SK-N-SH (cell line): ENCODE results near the gene CACNA2D1. TPM values are rescaled to one million over a fixed set of nuclear protein-coding genes. Genes with fewer than 3 reads are reported as not detected.

Experiments used
- CTCF ChIA-PET: fragments of 300-600, 350-600 bp; formaldehyde crosslinking; extraction: SDS; loops from one replicate; lab custom pipeline; 2021; lab: Yijun Ruan, JAX
- POLR2A ChIA-PET: fragments of 350-600 bp; sonication (Branson Sonifier 250); formaldehyde crosslinking; extraction: SDS; loops from one replicate; lab custom pipeline; 2020; ENCODE audit warnings: antibody characterized with exemption, inconsistent platforms; lab: Yijun Ruan, JAX
- DNase-seq: peaks from one replicate; pipeline ENCODE4 v3.0.0; 2012
- H2AFZ ChIP-seq: fragments of 200-600 bp; sonication (generic); 2 replicates; pipeline ENCODE4 v1.8.1; 2016; ENCODE audit warnings: antibody characterized with exemption, mild to moderate bottlenecking, low read depth
- H3F3A ChIP-seq: fragments of 200-600 bp; sonication (generic); replicated peaks from 2 replicates; pipeline ENCODE3; 2016; ENCODE audit warnings: antibody characterized with exemption, mild to moderate bottlenecking; ENCODE audit not compliant: insufficient read depth
- H3K27ac ChIP-seq, 2 experiments: fragments of 200-500 bp in 1 of 2; fragments of 200-600 bp in 1 of 2; sonication (Bioruptor generic) in 1 of 2; sonication (generic), shearing (Covaris generic) in 1 of 2; 2 replicates each; pipeline versions ENCODE4 v1.5.1 to v1.6.1; 2014 to 2016; ENCODE audit warnings: low read depth in 2 of 2, inconsistent platforms in 1 of 2, low read length in 1 of 2, mild to moderate bottlenecking in 1 of 2, mixed read lengths in 1 of 2
- H3K27me3 ChIP-seq: fragments of 200-600 bp; sonication (generic), shearing (Covaris generic); 2 replicates; pipeline ENCODE4 v1.6.1; 2016; ENCODE audit warnings: mixed run types; ENCODE audit not compliant: insufficient read depth
- H3K36me3 ChIP-seq, 2 experiments: fragments of 200-500 bp in 1 of 2; fragments of 200-600 bp in 1 of 2; sonication (Bioruptor generic) in 1 of 2; sonication (generic) in 1 of 2; replicated peaks in 1 of 2; 2 replicates each; pipeline versions ENCODE3 to v1.5.1; 2014 to 2016; ENCODE audit warnings: low read length in 1 of 2, mild to moderate bottlenecking in 1 of 2; ENCODE audit not compliant: insufficient read depth in 2 of 2, control insufficient read depth in 1 of 2
- H3K4me1 ChIP-seq, 2 experiments: fragments of 200-500 bp in 1 of 2; fragments of 200-600 bp in 1 of 2; sonication (Bioruptor generic) in 1 of 2; sonication (generic), shearing (Covaris generic) in 1 of 2; 2 replicates each; pipeline versions ENCODE4 v1.5.1 to v1.6.1; 2014 to 2016; ENCODE audit warnings: low read depth in 1 of 2, low read length in 1 of 2, mixed run types in 1 of 2; ENCODE audit not compliant: insufficient read depth in 2 of 2, control insufficient read depth in 1 of 2
- H3K4me2 ChIP-seq: fragments of 200-600 bp; sonication (generic), shearing (Covaris generic); 2 replicates; pipeline ENCODE4 v1.6.1; 2017; ENCODE audit warnings: mixed run types
- H3K4me3 ChIP-seq, 2 experiments: fragments of 200-500 bp in 1 of 2; fragments of 200-600 bp in 1 of 2; sonication (Bioruptor generic) in 1 of 2; sonication (generic), shearing (Covaris generic) in 1 of 2; 2 replicates each; pipeline versions ENCODE4 v1.5.1 to v1.8.1; 2014 to 2016; ENCODE audit warnings: low read depth in 2 of 2, inconsistent platforms in 1 of 2, low read length in 1 of 2, mild to moderate bottlenecking in 1 of 2, mixed read lengths in 1 of 2, moderate library complexity in 1 of 2
- H3K79me2 ChIP-seq: fragments of 200-600 bp; sonication (generic); 2 replicates; pipeline ENCODE4 v1.8.1; 2017; ENCODE audit warnings: mild to moderate bottlenecking; ENCODE audit not compliant: insufficient read depth
- H3K9ac ChIP-seq: fragments of 200-600 bp; sonication (generic); 2 replicates; pipeline ENCODE4 v1.6.1; 2017; ENCODE audit warnings: mixed run types
- H3K9me2 ChIP-seq: fragments of 200-600 bp; sonication (generic); 2 replicates; pipeline ENCODE4 v1.6.1; 2017; ENCODE audit warnings: mixed run types
- H3K9me3 ChIP-seq: fragments of 200-600 bp; sonication (generic); 2 replicates; pipeline ENCODE4 v1.6.1; 2017; ENCODE audit warnings: mixed run types, mild to moderate bottlenecking, moderate library complexity
- H4K20me1 ChIP-seq: fragments of 200-600 bp; sonication (generic); 2 replicates; pipeline ENCODE4 v1.6.1; 2017; ENCODE audit warnings: mild to moderate bottlenecking, mixed run types; ENCODE audit not compliant: insufficient read depth
- EP300 ChIP-seq, 2 experiments: IDR thresholded peaks; 2 replicates each; pipeline versions ENCODE4 v1.4.0 to v1.6.1; 2012; ENCODE audit warnings: borderline replicate concordance in 1 of 2, low read depth in 1 of 2, low read length in 1 of 2
- EZH2phosphoT487 ChIP-seq: fragments of 200-600 bp; sonication (generic); IDR thresholded peaks from 2 replicates; pipeline ENCODE4 v1.6.1; 2017; ENCODE audit warnings: low read depth, mixed run types, mild to moderate bottlenecking, antibody characterized with exemption, moderate library complexity, borderline replicate concordance
- FOSL2 ChIP-seq: IDR thresholded peaks from 2 replicates; pipeline ENCODE4 v1.4.0; 2012; ENCODE audit warnings: low read depth, mild to moderate bottlenecking, moderate library complexity, borderline replicate concordance
- FOXM1 ChIP-seq: IDR thresholded peaks from 2 replicates; pipeline ENCODE4 v1.4.0; 2012; ENCODE audit warnings: low read depth, mild to moderate bottlenecking
- GABPA ChIP-seq: IDR thresholded peaks from 2 replicates; pipeline ENCODE4 v1.4.0; 2012; ENCODE audit warnings: low read depth, mild to moderate bottlenecking
- GATA2 ChIP-seq: sonication (generic); formaldehyde crosslinking; IDR thresholded peaks from 2 replicates; pipeline ENCODE4 v1.5.0; 2020; ENCODE audit warnings: mild to moderate bottlenecking, missing genetic modification reagents
- MEF2A ChIP-seq: IDR thresholded peaks from 2 replicates; pipeline ENCODE4 v1.4.0; 2012; ENCODE audit warnings: low read depth, borderline replicate concordance
- NFIC ChIP-seq: IDR thresholded peaks from 2 replicates; pipeline ENCODE4 v1.4.0; 2012; ENCODE audit warnings: borderline replicate concordance
- NRF1 ChIP-seq: IDR thresholded peaks from 2 replicates; pipeline ENCODE4 v1.6.1; 2012; ENCODE audit warnings: low read depth, mild to moderate bottlenecking, low read length
- POLR2AphosphoS5 ChIP-seq: IDR thresholded peaks from 2 replicates; pipeline ENCODE4 v1.6.1; 2012; ENCODE audit warnings: low read depth, low read length
- RCOR1 ChIP-seq: fragments of 150-350 bp; IDR thresholded peaks from 2 replicates; pipeline ENCODE4 v1.6.1; 2017; ENCODE audit warnings: antibody characterized with exemption, low read length
- RFX5 ChIP-seq: IDR thresholded peaks from 2 replicates; pipeline ENCODE4 v1.6.1; 2012; ENCODE audit warnings: mild to moderate bottlenecking, improper control_type of control experiment, low read length
- SMC3 ChIP-seq: IDR thresholded peaks from 2 replicates; pipeline ENCODE4 v1.6.1; 2012; ENCODE audit warnings: low read depth, low read length, improper control_type of control experiment
- TCF12 ChIP-seq: IDR thresholded peaks from 2 replicates; pipeline ENCODE4 v1.4.0; 2012
- WGBS: methylation state at CpG from one replicate; pipeline ENCODE4 v1.1.6; 2017; ENCODE audit warnings: low lambda C conversion rate; 5-methylcytosine and 5-hydroxymethylcytosine counted together
- polyA plus RNA-seq, 3 experiments: library from polyadenylated mRNA; depleted of rRNA; stranded (reverse); fragments of >200 nt; gene quantifications; 2 replicates each; pipeline ENCODE4 v1.2.3, GENCODE V29; 2012
- TF ChIP-seq, protein P1 (sequence below): IDR thresholded peaks from 2 replicates; pipeline ENCODE4 v1.4.0; 2012; ENCODE audit warnings: low read depth, borderline replicate concordance
- TF ChIP-seq, protein P2 (sequence below): fragments of 200-600 bp; sonication (generic); IDR thresholded peaks from 2 replicates; pipeline ENCODE4 v1.6.1; 2017; ENCODE audit warnings: antibody characterized with exemption, mild to moderate bottlenecking, moderate library complexity
- TF ChIP-seq, protein P3 (sequence below): IDR thresholded peaks from 2 replicates; pipeline ENCODE4 v1.4.0; 2012; ENCODE audit warnings: low read depth
- TF ChIP-seq, protein P4 (sequence below): fragments of 150-350 bp; IDR thresholded peaks from 2 replicates; pipeline ENCODE4 v1.6.1; 2017; ENCODE audit warnings: antibody characterized with exemption, low read length, low read depth, borderline replicate concordance

Gene CACNA2D1
- polyA plus RNA-seq, 1 of the 3 experiments (the other 2 are of a cell fraction): 3.4 TPM

DNA sequence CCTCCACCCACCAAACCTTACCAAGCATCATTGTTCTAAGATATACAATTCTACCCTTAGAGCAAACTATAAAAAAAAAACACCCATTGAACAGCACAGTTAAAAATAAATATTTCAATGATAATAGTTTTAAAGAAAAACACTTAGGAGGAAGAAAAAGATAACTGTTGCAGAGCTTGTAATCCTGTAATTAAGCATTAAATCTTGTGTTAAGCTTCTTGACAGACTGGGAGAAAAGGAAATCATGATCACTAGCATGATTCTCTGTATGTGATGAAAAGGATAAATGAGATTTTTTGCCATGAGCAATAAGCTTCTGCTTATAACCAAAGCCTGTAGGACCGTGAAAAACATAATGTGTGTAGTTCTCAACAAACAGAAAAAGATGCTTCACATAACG is 289.8 kb downstream of the CACNA2D1 start:
- 100% methylated on average over 2 of the region's 2 CpGs for WGBS
- ChIA-PET POLR2A (no interaction called here), CTCF (interaction anchor here (0.6 to 1.5 kb wide), 2 partner anchors 10 to 328 kb away, joined by 3 read pairs; no protein-coding TSS in a partner anchor)
- Histone ChIP-seq H3K4me2 (no peak overlapping the region), H3K9me2 (no peaks in the 10 kb centered on the region), H3K9me3 (no peaks in the 10 kb centered on the region), H3K27me3 (no peaks in the 10 kb centered on the region), H3K79me2 (no peaks in the 10 kb centered on the region), H3K36me3 (no peaks in the 10 kb centered on the region), H3K4me3 (no peak overlapping the region), H3K27ac (no peak overlapping the region), H3F3A (no peaks in the 10 kb centered on the region), H4K20me1 (no peaks in the 10 kb centered on the region), H3K4me1 (no peaks in the 10 kb centered on the region; a peak in 1 of 4 replicates), H2AFZ (no peak overlapping the region), H3K9ac (no peak overlapping the region)
- no peak for TF ChIP-seq EZH2phosphoT487
- TF ChIP-seq, all 33 proteins: peak for 0
- DNase-seq: no peak

DNA sequence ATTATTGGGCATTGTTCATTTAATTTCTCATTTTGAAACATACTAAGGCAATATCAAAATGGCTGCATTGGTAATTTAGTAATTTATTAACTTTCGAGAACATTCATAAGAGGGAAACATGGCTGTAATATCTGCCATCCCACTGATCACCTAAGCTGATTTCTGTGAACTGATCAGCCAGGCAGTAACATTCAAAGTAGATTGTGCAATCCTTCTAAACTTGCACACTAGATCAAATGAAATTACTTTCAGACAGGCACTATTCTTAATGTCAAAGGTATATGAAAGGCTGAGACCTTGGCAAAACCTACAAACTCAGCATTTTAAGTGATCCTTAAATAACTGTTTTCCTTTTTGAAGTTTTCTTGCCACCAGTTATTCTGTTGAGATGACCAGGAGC is 290.7 kb downstream of the CACNA2D1 start:
- POLR2A ChIA-PET: no interaction called here
- CTCF ChIA-PET: interaction anchor here (0.8 to 1.5 kb wide), 3 partner anchors 109 to 453 kb away, joined by 3 to 4 read pairs (median 3); no protein-coding TSS in a partner anchor

More for the DNA sequence above, 290.7 kb downstream of the CACNA2D1 start:
- Histone ChIP-seq H3K79me2 (no peaks in the 10 kb centered on the region), H3K9ac (no peak overlapping the region), H4K20me1 (no peaks in the 10 kb centered on the region), H2AFZ (no peak overlapping the region)
- no peak for TF ChIP-seq POLR2AphosphoS5
- no peak for TF ChIP-seq FOXM1
- no peak for TF ChIP-seq SMC3
- no peak for TF ChIP-seq NFIC
- no peak for TF ChIP-seq EP300 (IDR thresholded peaks at IDR 0.05; ENCODE audit: borderline replicate concordance in 1 of 2, low read depth in 1 of 2, low read length in 1 of 2)
- TF ChIP-seq FOSL2: no peak
- no peak for TF ChIP-seq NRF1
- TF ChIP-seq GATA2 (CRISPR knock-in tag): no peak
- no peak for TF ChIP-seq MEF2A
- TF ChIP-seq, protein P1, sequence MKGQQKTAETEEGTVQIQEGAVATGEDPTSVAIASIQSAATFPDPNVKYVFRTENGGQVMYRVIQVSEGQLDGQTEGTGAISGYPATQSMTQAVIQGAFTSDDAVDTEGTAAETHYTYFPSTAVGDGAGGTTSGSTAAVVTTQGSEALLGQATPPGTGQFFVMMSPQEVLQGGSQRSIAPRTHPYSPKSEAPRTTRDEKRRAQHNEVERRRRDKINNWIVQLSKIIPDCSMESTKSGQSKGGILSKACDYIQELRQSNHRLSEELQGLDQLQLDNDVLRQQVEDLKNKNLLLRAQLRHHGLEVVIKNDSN: no peak
- no peak for TF ChIP-seq RFX5
- TF ChIP-seq, protein P2, sequence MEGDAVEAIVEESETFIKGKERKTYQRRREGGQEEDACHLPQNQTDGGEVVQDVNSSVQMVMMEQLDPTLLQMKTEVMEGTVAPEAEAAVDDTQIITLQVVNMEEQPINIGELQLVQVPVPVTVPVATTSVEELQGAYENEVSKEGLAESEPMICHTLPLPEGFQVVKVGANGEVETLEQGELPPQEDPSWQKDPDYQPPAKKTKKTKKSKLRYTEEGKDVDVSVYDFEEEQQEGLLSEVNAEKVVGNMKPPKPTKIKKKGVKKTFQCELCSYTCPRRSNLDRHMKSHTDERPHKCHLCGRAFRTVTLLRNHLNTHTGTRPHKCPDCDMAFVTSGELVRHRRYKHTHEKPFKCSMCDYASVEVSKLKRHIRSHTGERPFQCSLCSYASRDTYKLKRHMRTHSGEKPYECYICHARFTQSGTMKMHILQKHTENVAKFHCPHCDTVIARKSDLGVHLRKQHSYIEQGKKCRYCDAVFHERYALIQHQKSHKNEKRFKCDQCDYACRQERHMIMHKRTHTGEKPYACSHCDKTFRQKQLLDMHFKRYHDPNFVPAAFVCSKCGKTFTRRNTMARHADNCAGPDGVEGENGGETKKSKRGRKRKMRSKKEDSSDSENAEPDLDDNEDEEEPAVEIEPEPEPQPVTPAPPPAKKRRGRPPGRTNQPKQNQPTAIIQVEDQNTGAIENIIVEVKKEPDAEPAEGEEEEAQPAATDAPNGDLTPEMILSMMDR: no peak
- no peak for TF ChIP-seq TCF12
- no peak for TF ChIP-seq GABPA
- TF ChIP-seq, protein P3, sequence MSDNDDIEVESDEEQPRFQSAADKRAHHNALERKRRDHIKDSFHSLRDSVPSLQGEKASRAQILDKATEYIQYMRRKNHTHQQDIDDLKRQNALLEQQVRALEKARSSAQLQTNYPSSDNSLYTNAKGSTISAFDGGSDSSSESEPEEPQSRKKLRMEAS: no peak
- no peak for TF ChIP-seq RCOR1
- TF ChIP-seq, protein P4, sequence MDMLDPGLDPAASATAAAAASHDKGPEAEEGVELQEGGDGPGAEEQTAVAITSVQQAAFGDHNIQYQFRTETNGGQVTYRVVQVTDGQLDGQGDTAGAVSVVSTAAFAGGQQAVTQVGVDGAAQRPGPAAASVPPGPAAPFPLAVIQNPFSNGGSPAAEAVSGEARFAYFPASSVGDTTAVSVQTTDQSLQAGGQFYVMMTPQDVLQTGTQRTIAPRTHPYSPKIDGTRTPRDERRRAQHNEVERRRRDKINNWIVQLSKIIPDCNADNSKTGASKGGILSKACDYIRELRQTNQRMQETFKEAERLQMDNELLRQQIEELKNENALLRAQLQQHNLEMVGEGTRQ: no peak
- TF ChIP-seq, all 33 proteins: peak for 0
- Histone ChIP-seq H3K4me1 (no peaks in the 10 kb centered on the region; a peak in 1 of 4 replicates), H3K9me3 (no peaks in the 10 kb centered on the region), H3K27ac (no peak overlapping the region), H3F3A (peaks cover 2% of the 10 kb centered on the region), H3K4me2 (no peak overlapping the region), H3K36me3 (no peaks in the 10 kb centered on the region), H3K4me3 (no peak overlapping the region), H3K9me2 (no peaks in the 10 kb centered on the region), H3K27me3 (no peaks in the 10 kb centered on the region)
- 93% methylated on average over 1 of the region's 1 CpG for WGBS
- no peak for DNase-seq
